Astrocyte (in vitro differentiated cells and primary cell): ENCODE measurements around the gene DDX60. TPM values are rescaled to one million over a fixed set of nuclear protein-coding genes. Genes with fewer than 3 reads are reported as not detected.

ENCODE experiments used
- DNase-seq: peaks from one replicate; pipeline ENCODE4 v3.0.0-alpha.2; 2010; ENCODE audit warnings: low read depth
- FAIRE-seq: peaks from 2 replicates; lab custom pipeline; 2011; peaks lifted over from hg19 to GRCh38; lab: Jason Lieb, UNC
- H2AFZ ChIP-seq: 2 replicates; pipeline ENCODE4 v1.6.0; 2012; ENCODE audit warnings: low read depth, low read length, inconsistent platforms
- H3K27ac ChIP-seq: 2 replicates; pipeline ENCODE4 v1.5.1; 2011; ENCODE audit warnings: low read depth, low read length, inconsistent platforms
- H3K27me3 ChIP-seq: 2 replicates; pipeline ENCODE4 v1.6.0; 2011; ENCODE audit warnings: low read length, inconsistent platforms; ENCODE audit not compliant: insufficient read depth
- H3K36me3 ChIP-seq: 2 replicates; pipeline ENCODE4 v1.5.1; 2011; ENCODE audit warnings: low read length, inconsistent platforms; ENCODE audit not compliant: insufficient read depth
- H3K4me1 ChIP-seq: 2 replicates; pipeline ENCODE4 v1.5.1; 2011; ENCODE audit warnings: low read length, inconsistent platforms; ENCODE audit not compliant: insufficient read depth
- H3K4me2 ChIP-seq: 2 replicates; pipeline ENCODE4 v1.6.0; 2012; ENCODE audit warnings: low read length, inconsistent platforms
- H3K4me3 ChIP-seq: 2 replicates; pipeline ENCODE4 v1.5.1; 2011; ENCODE audit warnings: low read depth, mild to moderate bottlenecking, low read length, inconsistent platforms; ENCODE audit not compliant: insufficient read depth
- H3K79me2 ChIP-seq: 2 replicates; pipeline ENCODE4 v1.6.0; 2012; ENCODE audit warnings: mild to moderate bottlenecking, low read length, inconsistent platforms; ENCODE audit not compliant: insufficient read depth
- H3K9ac ChIP-seq: 2 replicates; pipeline ENCODE4 v1.6.0; 2012; ENCODE audit warnings: mild to moderate bottlenecking, low read length, inconsistent platforms
- H3K9me3 ChIP-seq: 2 replicates; pipeline ENCODE4 v1.5.1; 2012; ENCODE audit warnings: low read depth, mild to moderate bottlenecking, low read length, inconsistent platforms; ENCODE audit not compliant: insufficient read depth
- H4K20me1 ChIP-seq: 2 replicates; pipeline ENCODE4 v1.6.0; 2012; ENCODE audit warnings: low read length, inconsistent platforms; ENCODE audit not compliant: insufficient read depth
- H3K27ac Mint-ChIP-seq: one replicate; pipeline ENCODE4 v1.8.0; 2021; ENCODE audit warnings: mild to moderate bottlenecking, mixed read lengths; ENCODE audit not compliant: unreplicated experiment
- H3K27me3 Mint-ChIP-seq: one replicate; pipeline ENCODE4 v1.8.0; 2021; ENCODE audit warnings: low read depth, mixed read lengths; ENCODE audit not compliant: unreplicated experiment
- H3K36me3 Mint-ChIP-seq: one replicate; pipeline ENCODE4 v1.8.0; 2021; ENCODE audit warnings: low read depth, mixed read lengths; ENCODE audit not compliant: unreplicated experiment
- H3K4me1 Mint-ChIP-seq: one replicate; pipeline ENCODE4 v1.8.0; 2021; ENCODE audit warnings: low read depth, mixed read lengths; ENCODE audit not compliant: unreplicated experiment
- H3K4me3 Mint-ChIP-seq: one replicate; pipeline ENCODE4 v1.8.0; 2021; ENCODE audit warnings: mild to moderate bottlenecking, moderate library complexity, mixed read lengths; ENCODE audit not compliant: unreplicated experiment
- H3K9me3 Mint-ChIP-seq: one replicate; pipeline ENCODE4 v1.8.0; 2021; ENCODE audit warnings: mild to moderate bottlenecking, mixed read lengths; ENCODE audit not compliant: unreplicated experiment
- EZH2 ChIP-seq: IDR thresholded peaks from 2 replicates; pipeline ENCODE4 v1.6.1; 2012; ENCODE audit warnings: mild to moderate bottlenecking, low read length, inconsistent platforms; ENCODE audit not compliant: insufficient read depth
- total RNA-seq: library from RNA; stranded (reverse); gene quantifications from 2 replicates; pipeline ENCODE4 v1.2.1, GENCODE V29; 2021
- TF ChIP-seq, protein P1 (sequence below): IDR thresholded peaks from 2 replicates; pipeline ENCODE4 v1.5.1; 2011; ENCODE audit warnings: low read depth, mild to moderate bottlenecking, inconsistent platforms, low read length, moderate library complexity; ENCODE audit not compliant: insufficient read depth

Gene DDX60
- total RNA-seq, 1 donor from 2014 or later = 44.0 TPM

GRCh38 chr4:168357941-168358340 is 39.4 kb upstream of the DDX60 start:
- Histone ChIP-seq H3K27ac (no peak overlapping the region), H3K27me3 (no peaks in the 10 kb centered on the region), H3K79me2 (no peaks in the 10 kb centered on the region), H3K4me3 (no peak overlapping the region), H2AFZ (no peak overlapping the region), H3K4me2 (no peak overlapping the region), H4K20me1 (no peaks in the 10 kb centered on the region), H3K36me3 (peaks cover 4% of the 10 kb centered on the region), H3K9me3 (no peaks in the 10 kb centered on the region), H3K4me1 (peaks cover 4% of the 10 kb centered on the region), H3K9ac (no peak overlapping the region)
- peaks cover 5% of the 10 kb centered on the region for H3K9me3 Mint-ChIP-seq
- H3K27me3 Mint-ChIP-seq = no peaks in the 10 kb centered on the region
- no peak overlapping the region for H3K27ac Mint-ChIP-seq
- FAIRE-seq = no peak
- no peak for TF ChIP-seq EZH2
- TF ChIP-seq, protein P1, sequence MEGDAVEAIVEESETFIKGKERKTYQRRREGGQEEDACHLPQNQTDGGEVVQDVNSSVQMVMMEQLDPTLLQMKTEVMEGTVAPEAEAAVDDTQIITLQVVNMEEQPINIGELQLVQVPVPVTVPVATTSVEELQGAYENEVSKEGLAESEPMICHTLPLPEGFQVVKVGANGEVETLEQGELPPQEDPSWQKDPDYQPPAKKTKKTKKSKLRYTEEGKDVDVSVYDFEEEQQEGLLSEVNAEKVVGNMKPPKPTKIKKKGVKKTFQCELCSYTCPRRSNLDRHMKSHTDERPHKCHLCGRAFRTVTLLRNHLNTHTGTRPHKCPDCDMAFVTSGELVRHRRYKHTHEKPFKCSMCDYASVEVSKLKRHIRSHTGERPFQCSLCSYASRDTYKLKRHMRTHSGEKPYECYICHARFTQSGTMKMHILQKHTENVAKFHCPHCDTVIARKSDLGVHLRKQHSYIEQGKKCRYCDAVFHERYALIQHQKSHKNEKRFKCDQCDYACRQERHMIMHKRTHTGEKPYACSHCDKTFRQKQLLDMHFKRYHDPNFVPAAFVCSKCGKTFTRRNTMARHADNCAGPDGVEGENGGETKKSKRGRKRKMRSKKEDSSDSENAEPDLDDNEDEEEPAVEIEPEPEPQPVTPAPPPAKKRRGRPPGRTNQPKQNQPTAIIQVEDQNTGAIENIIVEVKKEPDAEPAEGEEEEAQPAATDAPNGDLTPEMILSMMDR = no peak
- H3K36me3 Mint-ChIP-seq = peaks cover 44% of the 10 kb centered on the region
- H3K4me3 Mint-ChIP-seq = no peak overlapping the region
- peaks cover 3% of the 10 kb centered on the region for H3K4me1 Mint-ChIP-seq
- peak; percentile 74 for DNase-seq

GRCh38 chr4:168353746-168354145 is 35.2 kb upstream of the DDX60 start:
- Histone ChIP-seq H3K4me2 (no peak overlapping the region), H3K4me1 (no peaks in the 10 kb centered on the region), H3K9me3 (no peaks in the 10 kb centered on the region), H3K9ac (no peak overlapping the region), H3K79me2 (no peaks in the 10 kb centered on the region), H4K20me1 (no peaks in the 10 kb centered on the region), H3K27ac (no peak overlapping the region), H3K36me3 (no peaks in the 10 kb centered on the region), H2AFZ (no peak overlapping the region), H3K27me3 (no peaks in the 10 kb centered on the region), H3K4me3 (no peak overlapping the region)
- Mint-ChIP-seq H3K4me3 (no peak overlapping the region), H3K4me1 (no peaks in the 10 kb centered on the region), H3K36me3 (peaks cover 31% of the 10 kb centered on the region), H3K9me3 (peaks cover 12% of the 10 kb centered on the region), H3K27ac (no peak overlapping the region), H3K27me3 (no peaks in the 10 kb centered on the region)
- FAIRE-seq = no peak
- TF ChIP-seq EZH2 = no peak
- TF ChIP-seq, protein P1 = no peak
- no peak for DNase-seq

DNA sequence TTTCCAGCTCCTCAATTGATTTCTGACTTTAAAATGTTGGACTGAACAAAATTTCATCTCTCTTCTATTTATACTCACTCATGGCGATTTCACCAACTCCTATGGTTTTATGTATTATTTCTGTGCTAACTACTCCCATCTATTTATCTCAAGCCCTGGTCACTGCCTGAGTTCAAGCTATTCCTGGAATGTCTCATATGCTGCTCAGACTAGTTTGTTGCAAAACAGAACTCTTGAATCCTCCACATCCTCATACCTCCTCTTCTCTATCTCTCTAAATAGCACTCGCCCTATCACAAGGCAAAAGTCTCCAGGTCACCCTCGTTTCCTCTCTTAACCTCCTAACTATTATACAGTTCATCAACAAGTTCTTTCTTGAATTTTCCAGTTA is 19.0 kb upstream of the DDX60 start:
- H3K4me3 Mint-ChIP-seq = no peak overlapping the region
- no peak overlapping the region for H3K27ac ChIP-seq
- peaks cover 3% of the 10 kb centered on the region for H3K9me3 Mint-ChIP-seq
- no peak overlapping the region for H3K4me3 ChIP-seq
- no peaks in the 10 kb centered on the region for H3K9me3 ChIP-seq
- TF ChIP-seq EZH2 = no peak
- TF ChIP-seq, protein P1 = no peak
- no peaks in the 10 kb centered on the region for H3K79me2 ChIP-seq
- DNase-seq = peak; percentile 43
- H3K27me3 ChIP-seq = no peaks in the 10 kb centered on the region
- no peak overlapping the region for H3K27ac Mint-ChIP-seq
- no peaks in the 10 kb centered on the region for H3K27me3 Mint-ChIP-seq
- H3K9ac ChIP-seq = no peak overlapping the region
- no peaks in the 10 kb centered on the region for H3K4me1 ChIP-seq
- peaks cover 11% of the 10 kb centered on the region for H3K36me3 Mint-ChIP-seq
- H3K36me3 ChIP-seq = no peaks in the 10 kb centered on the region
- peak; percentile 9 for FAIRE-seq
- no peaks in the 10 kb centered on the region for H4K20me1 ChIP-seq
- H3K4me2 ChIP-seq = no peak overlapping the region
- peaks cover 12% of the 10 kb centered on the region for H3K4me1 Mint-ChIP-seq
- H2AFZ ChIP-seq = no peak overlapping the region
